ENCODE results near the gene BMAL1.

The BMAL1 gene

DNA sequence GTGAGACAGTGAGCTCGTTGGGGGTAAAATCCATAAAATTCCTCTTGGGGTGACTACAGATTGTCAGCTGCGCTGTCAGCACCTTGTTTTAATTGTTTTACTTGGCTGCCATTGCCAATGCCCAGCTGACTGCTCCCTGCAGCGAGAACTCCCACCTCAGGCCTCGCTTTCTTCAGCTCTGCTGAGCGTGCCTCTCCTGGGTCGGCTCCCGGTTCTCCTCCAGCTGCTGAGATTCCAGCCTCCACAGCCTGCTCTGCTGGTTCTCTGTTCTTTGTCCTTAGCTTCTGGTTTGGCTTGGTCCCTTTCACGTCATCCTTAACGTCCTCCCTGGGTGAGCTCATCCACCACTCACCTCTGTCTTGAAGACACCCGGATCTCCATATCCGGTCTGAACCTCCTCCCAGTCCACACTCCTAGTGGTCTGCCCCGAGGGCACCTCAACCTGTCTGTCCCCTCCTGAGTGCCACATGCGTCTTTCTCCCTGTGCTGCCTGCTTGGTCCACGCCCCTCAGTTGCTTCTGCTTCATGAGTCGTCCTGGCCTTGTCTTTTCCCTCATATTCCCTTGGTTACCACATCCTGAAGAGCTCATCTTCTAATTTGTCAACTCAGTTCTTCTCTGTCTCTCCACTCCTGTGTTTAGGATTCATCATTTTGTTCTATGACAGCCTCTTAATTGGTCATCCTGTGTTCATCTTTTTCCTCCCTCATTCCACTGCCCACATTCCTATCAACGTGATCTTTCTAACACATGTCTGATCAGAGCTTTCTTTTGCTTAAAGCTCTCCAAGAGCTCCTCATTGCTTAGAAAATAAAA lies 35.6 kb downstream of the BMAL1 start:
- H3K36me3 ChIP-seq (ENCODE audit: insufficient read depth, low read length) = no peaks in the 10 kb centered on the region
- TF ChIP-seq EZH2 (IDR thresholded peaks at IDR 0.05; ENCODE audit: borderline replicate concordance, low read depth, low read length, severe bottlenecking) = no peak
- TF ChIP-seq, protein P1, sequence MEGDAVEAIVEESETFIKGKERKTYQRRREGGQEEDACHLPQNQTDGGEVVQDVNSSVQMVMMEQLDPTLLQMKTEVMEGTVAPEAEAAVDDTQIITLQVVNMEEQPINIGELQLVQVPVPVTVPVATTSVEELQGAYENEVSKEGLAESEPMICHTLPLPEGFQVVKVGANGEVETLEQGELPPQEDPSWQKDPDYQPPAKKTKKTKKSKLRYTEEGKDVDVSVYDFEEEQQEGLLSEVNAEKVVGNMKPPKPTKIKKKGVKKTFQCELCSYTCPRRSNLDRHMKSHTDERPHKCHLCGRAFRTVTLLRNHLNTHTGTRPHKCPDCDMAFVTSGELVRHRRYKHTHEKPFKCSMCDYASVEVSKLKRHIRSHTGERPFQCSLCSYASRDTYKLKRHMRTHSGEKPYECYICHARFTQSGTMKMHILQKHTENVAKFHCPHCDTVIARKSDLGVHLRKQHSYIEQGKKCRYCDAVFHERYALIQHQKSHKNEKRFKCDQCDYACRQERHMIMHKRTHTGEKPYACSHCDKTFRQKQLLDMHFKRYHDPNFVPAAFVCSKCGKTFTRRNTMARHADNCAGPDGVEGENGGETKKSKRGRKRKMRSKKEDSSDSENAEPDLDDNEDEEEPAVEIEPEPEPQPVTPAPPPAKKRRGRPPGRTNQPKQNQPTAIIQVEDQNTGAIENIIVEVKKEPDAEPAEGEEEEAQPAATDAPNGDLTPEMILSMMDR (IDR thresholded peaks at IDR 0.05; ENCODE audit: borderline replicate concordance, extremely low read depth, low read length, poor library complexity, severe bottlenecking) = no peak

DNA sequence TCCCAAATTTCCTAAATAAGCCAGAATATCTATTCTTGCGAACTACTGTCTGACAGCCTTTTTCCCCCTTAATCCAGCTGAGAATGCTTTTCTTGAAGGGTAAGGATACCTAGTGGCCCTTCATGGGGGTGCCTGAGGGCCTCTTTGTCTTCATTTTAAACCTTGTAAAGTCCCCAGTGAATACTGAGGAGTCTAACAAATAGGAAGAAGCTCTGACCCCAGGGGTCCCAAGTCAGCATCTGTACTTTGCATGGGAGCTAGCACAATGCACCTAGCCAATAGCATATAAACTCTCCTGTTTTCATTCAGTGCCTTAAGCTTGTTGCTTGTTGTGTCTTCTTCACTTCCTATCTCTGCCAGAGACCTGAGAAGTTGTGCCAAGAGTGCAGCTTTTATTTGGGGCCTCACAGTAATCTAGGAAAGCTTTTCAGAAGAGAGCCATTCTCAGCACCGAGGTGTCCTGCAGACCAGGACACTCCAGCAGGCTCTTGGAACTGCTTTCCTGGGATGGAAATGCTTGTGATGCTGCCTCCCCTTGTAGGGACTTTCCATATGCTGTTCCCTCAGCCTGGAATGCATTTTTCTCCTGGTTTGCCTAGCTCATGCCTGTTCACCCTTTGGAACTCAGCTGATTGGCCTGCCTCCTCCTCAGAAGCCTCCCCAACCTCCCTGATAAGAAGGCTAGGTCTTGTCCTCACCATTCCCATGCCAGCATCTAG lies 37.2 kb downstream of the BMAL1 start:
- Histone ChIP-seq H4K20me1 (ENCODE audit: insufficient read depth, low read length) (peaks cover 42% of the 10 kb centered on the region), H3K9me3 (ENCODE audit: insufficient read depth, low read length, severe bottlenecking) (no peaks in the 10 kb centered on the region)

More for the DNA sequence above, 35.6 kb downstream of the BMAL1 start:
- Histone ChIP-seq H3K9ac (ENCODE audit: low read depth, low read length) (no peak overlapping the region), H3K4me1 (ENCODE audit: insufficient read depth, low read length) (no peaks in the 10 kb centered on the region), H3K9me3 (ENCODE audit: insufficient read depth, low read length, severe bottlenecking) (no peaks in the 10 kb centered on the region), H3K4me2 (ENCODE audit: insufficient read depth, low read length) (no peak overlapping the region), H3K27me3 (ENCODE audit: insufficient read depth, low read length, poor library complexity) (no peaks in the 10 kb centered on the region), H2AFZ (ENCODE audit: low read depth, low read length) (no peak overlapping the region), H3K4me3 (ENCODE audit: low read depth in 1 of 2, low read length in 2 of 2) (no peak overlapping the region), H3K79me2 (ENCODE audit: insufficient read depth, low read length) (peaks cover 15% of the 10 kb centered on the region), H4K20me1 (ENCODE audit: insufficient read depth, low read length) (peaks cover 38% of the 10 kb centered on the region), H3K27ac (ENCODE audit: low read length) (no peak overlapping the region)
- ATAC-seq (ENCODE audit: insufficient read depth, low read depth) = no peak
- no peak for DNase-seq

DNA sequence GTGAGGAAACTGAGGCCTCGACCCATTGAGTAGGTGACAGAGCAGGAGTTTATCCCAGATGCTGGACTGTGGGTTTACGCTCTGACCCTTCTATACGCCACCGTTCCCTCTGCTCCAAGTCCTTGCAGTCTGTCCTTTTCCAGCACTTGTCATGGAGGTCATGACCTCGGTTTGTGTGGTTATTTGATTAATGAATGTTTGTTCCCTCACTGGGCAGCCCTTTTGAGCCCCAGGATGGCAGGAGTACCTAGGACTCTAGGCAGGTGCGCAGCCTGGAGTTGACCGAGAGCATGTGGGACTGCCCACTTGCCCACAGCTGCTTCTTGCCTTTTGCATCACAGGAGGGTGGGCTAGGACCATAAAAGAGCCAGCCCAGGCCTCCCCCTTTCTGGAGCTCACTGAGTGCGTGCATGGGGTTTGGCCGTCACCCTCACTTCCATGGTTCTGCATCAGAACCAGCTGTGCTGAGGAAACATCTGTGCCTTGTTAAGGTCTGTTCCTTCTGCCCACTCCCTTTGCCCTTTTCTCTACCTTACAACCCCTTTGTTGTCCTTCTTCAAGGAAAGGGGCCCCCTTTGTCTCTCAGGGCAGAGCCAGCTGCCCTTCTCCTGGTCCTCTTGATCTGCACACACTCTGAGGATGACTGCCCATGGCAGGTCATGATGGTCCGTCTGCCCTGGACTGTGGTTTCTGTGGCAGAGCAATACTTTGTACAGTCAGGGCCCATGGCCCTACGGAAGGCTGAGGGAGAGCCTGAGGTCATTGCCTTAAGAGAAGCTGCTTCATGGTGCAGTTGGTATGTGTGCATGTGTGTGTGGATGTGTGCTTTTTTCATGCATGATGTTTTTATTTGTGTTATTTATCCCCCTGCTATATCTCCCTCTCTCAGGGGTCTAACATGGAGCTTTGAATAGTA lies 38.2 kb downstream of the BMAL1 start:
- no peak for ATAC-seq (ENCODE audit: insufficient read depth, low read depth)

More for the DNA sequence above, 37.2 kb downstream of the BMAL1 start:
- DNase-seq (no peak), ATAC-seq (ENCODE audit: insufficient read depth, low read depth) (no peak)
- peaks cover 9% of the 10 kb centered on the region for H3K4me1 ChIP-seq (ENCODE audit: insufficient read depth, low read length)
- peaks cover 18% of the 10 kb centered on the region for H3K79me2 ChIP-seq (ENCODE audit: insufficient read depth, low read length)
- H3K27me3 ChIP-seq (ENCODE audit: insufficient read depth, low read length, poor library complexity) = no peaks in the 10 kb centered on the region
- H3K9ac ChIP-seq (ENCODE audit: low read depth, low read length) = no peak overlapping the region
- no peak for TF ChIP-seq EZH2 (IDR thresholded peaks at IDR 0.05; ENCODE audit: borderline replicate concordance, low read depth, low read length, severe bottlenecking)
- TF ChIP-seq, protein P1 (IDR thresholded peaks at IDR 0.05; ENCODE audit: borderline replicate concordance, extremely low read depth, low read length, poor library complexity, severe bottlenecking) = no peak
- H3K4me2 ChIP-seq (ENCODE audit: insufficient read depth, low read length) = no peak overlapping the region
- no peak overlapping the region for H3K27ac ChIP-seq (ENCODE audit: low read length)
- no peaks in the 10 kb centered on the region for H3K36me3 ChIP-seq (ENCODE audit: insufficient read depth, low read length)
- H2AFZ ChIP-seq (ENCODE audit: low read depth, low read length) = no peak overlapping the region
- no peak overlapping the region for H3K4me3 ChIP-seq (ENCODE audit: low read depth in 1 of 2, low read length in 2 of 2)

More for the DNA sequence above, 38.2 kb downstream of the BMAL1 start:
- DNase-seq = no peak
- Histone ChIP-seq H3K9me3 (ENCODE audit: insufficient read depth, low read length, severe bottlenecking) (no peaks in the 10 kb centered on the region), H3K27me3 (ENCODE audit: insufficient read depth, low read length, poor library complexity) (no peaks in the 10 kb centered on the region), H2AFZ (ENCODE audit: low read depth, low read length) (no peak overlapping the region), H3K27ac (ENCODE audit: low read length) (no peak overlapping the region), H3K79me2 (ENCODE audit: insufficient read depth, low read length) (peaks cover 18% of the 10 kb centered on the region), H4K20me1 (ENCODE audit: insufficient read depth, low read length) (peaks cover 43% of the 10 kb centered on the region), H3K4me1 (ENCODE audit: insufficient read depth, low read length) (peaks cover 9% of the 10 kb centered on the region), H3K9ac (ENCODE audit: low read depth, low read length) (no peak overlapping the region), H3K36me3 (ENCODE audit: insufficient read depth, low read length) (no peaks in the 10 kb centered on the region), H3K4me3 (ENCODE audit: low read depth in 1 of 2, low read length in 2 of 2) (no peak overlapping the region), H3K4me2 (ENCODE audit: insufficient read depth, low read length) (no peak overlapping the region)
- TF ChIP-seq, protein P1 (IDR thresholded peaks at IDR 0.05; ENCODE audit: borderline replicate concordance, extremely low read depth, low read length, poor library complexity, severe bottlenecking) = no peak
- TF ChIP-seq EZH2 (IDR thresholded peaks at IDR 0.05; ENCODE audit: borderline replicate concordance, low read depth, low read length, severe bottlenecking) = no peak

Measured in DND-41 (cell line).